Measurements from ENCODE around the gene METTL15.

DNA sequence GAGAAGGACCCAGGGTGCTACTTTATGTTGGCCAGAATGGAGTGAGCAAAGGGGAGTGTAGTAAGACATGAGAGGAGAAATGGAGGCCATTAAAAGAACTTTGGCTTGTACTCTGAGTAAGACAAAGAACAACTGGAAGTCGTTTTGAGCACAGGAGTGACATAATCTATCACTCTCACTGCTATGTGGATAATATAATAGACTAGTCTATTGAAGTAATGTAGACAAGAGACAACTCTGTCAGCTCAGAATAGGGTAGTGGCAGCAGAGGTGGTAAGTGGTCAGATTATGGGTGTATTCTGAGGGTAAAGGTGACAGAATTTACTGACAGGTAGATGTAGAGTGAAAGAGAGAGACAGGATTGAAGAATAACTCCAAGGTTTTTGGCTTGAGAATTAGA is 8.5 kb upstream of the METTL15 start:
- no peak for TF ChIP-seq POLR2AphosphoS5 (IDR thresholded peaks at IDR 0.05)
- TF ChIP-seq, protein P1, sequence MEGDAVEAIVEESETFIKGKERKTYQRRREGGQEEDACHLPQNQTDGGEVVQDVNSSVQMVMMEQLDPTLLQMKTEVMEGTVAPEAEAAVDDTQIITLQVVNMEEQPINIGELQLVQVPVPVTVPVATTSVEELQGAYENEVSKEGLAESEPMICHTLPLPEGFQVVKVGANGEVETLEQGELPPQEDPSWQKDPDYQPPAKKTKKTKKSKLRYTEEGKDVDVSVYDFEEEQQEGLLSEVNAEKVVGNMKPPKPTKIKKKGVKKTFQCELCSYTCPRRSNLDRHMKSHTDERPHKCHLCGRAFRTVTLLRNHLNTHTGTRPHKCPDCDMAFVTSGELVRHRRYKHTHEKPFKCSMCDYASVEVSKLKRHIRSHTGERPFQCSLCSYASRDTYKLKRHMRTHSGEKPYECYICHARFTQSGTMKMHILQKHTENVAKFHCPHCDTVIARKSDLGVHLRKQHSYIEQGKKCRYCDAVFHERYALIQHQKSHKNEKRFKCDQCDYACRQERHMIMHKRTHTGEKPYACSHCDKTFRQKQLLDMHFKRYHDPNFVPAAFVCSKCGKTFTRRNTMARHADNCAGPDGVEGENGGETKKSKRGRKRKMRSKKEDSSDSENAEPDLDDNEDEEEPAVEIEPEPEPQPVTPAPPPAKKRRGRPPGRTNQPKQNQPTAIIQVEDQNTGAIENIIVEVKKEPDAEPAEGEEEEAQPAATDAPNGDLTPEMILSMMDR (IDR thresholded peaks at IDR 0.05), result no peak

Data from transverse colon (tissue), 4 donors.